ENCODE measurements around the gene MED19.
A peak's percentile ranks its signal among the peaks of the same experiment; 100 is the strongest.
"Not testable (repeated sequence)": the region's sequence is repeated elsewhere in the genome, so short reads cannot be mapped to it uniquely, and the experiment has no call there.

Gene MED19

GRCh38 chr11:57705432-57705831 lies 6.6 kb downstream of the MED19 start:
- DNase-seq (ENCODE audit: low read depth in 2 of 2) = not testable (repeated sequence)

GRCh38 chr11:57704932-57705331 lies 7.1 kb downstream of the MED19 start:
- no peak for DNase-seq (ENCODE audit: low read depth in 2 of 2)

- no peak for DNase-seq (ENCODE audit: low read depth in 2 of 2)
These were observed 8.7 kb downstream of the MED19 start for GRCh38 chr11:57703341-57703740.

GRCh38 chr11:57700425-57700824 lies 11.6 kb downstream of the MED19 start:
- DNase-seq (ENCODE audit: low read depth in 2 of 2) = no peak

- DNase-seq (ENCODE audit: low read depth in 2 of 2) = no peak
These were observed 12.2 kb downstream of the MED19 start for GRCh38 chr11:57699813-57700212.

- DNase-seq (ENCODE audit: low read depth in 2 of 2) = no peak
These were observed 13.1 kb downstream of the MED19 start for GRCh38 chr11:57698843-57699365.

GRCh38 chr11:57690474-57690873 lies 21.5 kb downstream of the MED19 start:
- not testable (repeated sequence) for DNase-seq (ENCODE audit: low read depth in 2 of 2)

GRCh38 chr11:57681168-57681567 lies 30.8 kb downstream of the MED19 start:
- DNase-seq (ENCODE audit: low read depth in 2 of 2) = no peak

GRCh38 chr11:57680552-57680874 lies 31.5 kb downstream of the MED19 start:
- DNase-seq (ENCODE audit: low read depth in 2 of 2) = no peak

- no peak for DNase-seq (ENCODE audit: low read depth in 2 of 2)
These were observed 32.6 kb downstream of the MED19 start for GRCh38 chr11:57679396-57679795.

- no peak for DNase-seq (ENCODE audit: low read depth in 2 of 2)
These were observed 36.7 kb downstream of the MED19 start for GRCh38 chr11:57675176-57675941.

- DNase-seq (ENCODE audit: low read depth in 2 of 2) = no peak
These were observed 37.8 kb downstream of the MED19 start for GRCh38 chr11:57674251-57674650.

- peak in 1 of 2 donors; percentile 30 for DNase-seq (ENCODE audit: low read depth in 2 of 2)
These were observed 43.6 kb downstream of the MED19 start for GRCh38 chr11:57668434-57668782.

- DNase-seq (ENCODE audit: low read depth in 2 of 2) = peak; percentile 99
These were observed 44.1 kb downstream of the MED19 start, which contains the start of gene ZDHHC5 for GRCh38 chr11:57667736-57668433. Gene ZDHHC5 (plus strand): TSS chr11:57668114. CDS start chr11:57673091, 4,977 bp downstream.

GRCh38 chr11:57667117-57667735 lies 44.8 kb downstream of the MED19 start:
- DNase-seq (ENCODE audit: low read depth in 2 of 2) = peak; percentile 82 to 87

GRCh38 chr11:57663975-57664374 lies 48.0 kb downstream of the MED19 start:
- DNase-seq (ENCODE audit: low read depth in 2 of 2) = no peak

- DNase-seq (ENCODE audit: low read depth in 2 of 2) = no peak
These were observed 49.1 kb downstream of the MED19 start for GRCh38 chr11:57662893-57663292.

GRCh38 chr11:57659669-57660068 lies 52.3 kb downstream of the MED19 start:
- DNase-seq (ENCODE audit: low read depth in 2 of 2) = no peak

GRCh38 chr11:57658023-57658361 lies 54.0 kb downstream of the MED19 start:
- DNase-seq (ENCODE audit: low read depth in 2 of 2) = no peak

GRCh38 chr11:57657194-57658022 lies 54.6 kb downstream of the MED19 start, which contains the start of gene CLP1:
Gene CLP1 (plus strand): TSS chr11:57657762. CDS start chr11:57659477, 1,715 bp downstream.
- peak; percentile 98 for DNase-seq (ENCODE audit: low read depth in 2 of 2)

- DNase-seq (ENCODE audit: low read depth in 2 of 2) = no peak
These were observed 55.2 kb downstream of the MED19 start for GRCh38 chr11:57656885-57657193.

Data from stimulated activated CD8-positive, alpha-beta memory T cell treated with anti-CD3 and anti-CD28 coated beads, Interleukin-2, amount 100 ng/mL, for 1 hour (primary cell).